Measurements from ENCODE around the gene TUBAL3.

- TF ChIP-seq EZH2 (IDR thresholded peaks at IDR 0.05; ENCODE audit: insufficient read depth, low read length), result no peak
- TF ChIP-seq, protein P1, sequence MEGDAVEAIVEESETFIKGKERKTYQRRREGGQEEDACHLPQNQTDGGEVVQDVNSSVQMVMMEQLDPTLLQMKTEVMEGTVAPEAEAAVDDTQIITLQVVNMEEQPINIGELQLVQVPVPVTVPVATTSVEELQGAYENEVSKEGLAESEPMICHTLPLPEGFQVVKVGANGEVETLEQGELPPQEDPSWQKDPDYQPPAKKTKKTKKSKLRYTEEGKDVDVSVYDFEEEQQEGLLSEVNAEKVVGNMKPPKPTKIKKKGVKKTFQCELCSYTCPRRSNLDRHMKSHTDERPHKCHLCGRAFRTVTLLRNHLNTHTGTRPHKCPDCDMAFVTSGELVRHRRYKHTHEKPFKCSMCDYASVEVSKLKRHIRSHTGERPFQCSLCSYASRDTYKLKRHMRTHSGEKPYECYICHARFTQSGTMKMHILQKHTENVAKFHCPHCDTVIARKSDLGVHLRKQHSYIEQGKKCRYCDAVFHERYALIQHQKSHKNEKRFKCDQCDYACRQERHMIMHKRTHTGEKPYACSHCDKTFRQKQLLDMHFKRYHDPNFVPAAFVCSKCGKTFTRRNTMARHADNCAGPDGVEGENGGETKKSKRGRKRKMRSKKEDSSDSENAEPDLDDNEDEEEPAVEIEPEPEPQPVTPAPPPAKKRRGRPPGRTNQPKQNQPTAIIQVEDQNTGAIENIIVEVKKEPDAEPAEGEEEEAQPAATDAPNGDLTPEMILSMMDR (IDR thresholded peaks at IDR 0.05; ENCODE audit: insufficient read depth, low read depth, low read length), result no peak
These were observed 7.9 kb downstream of the TUBAL3 start for GRCh38 chr10:5396556-5397300.

Measured in astrocyte (in vitro differentiated cells and primary cell).